RWPE1 (cell line): ENCODE measurements around the gene ME3.

Experiments
- CTCF ChIA-PET: fragments of 350-600 bp; sonication (Branson Sonifier 250); formaldehyde crosslinking; extraction: SDS; loops from one replicate; lab custom pipeline; 2021; lab: Yijun Ruan, JAX
- POLR2A ChIA-PET: fragments of 400-600 bp; formaldehyde crosslinking; extraction: SDS; loops from one replicate; lab custom pipeline; 2020; ENCODE audit warnings: antibody characterized with exemption; ENCODE audit not compliant: low non-redundant PET; lab: Yijun Ruan, JAX
- DNase-seq: peaks from one replicate; pipeline ENCODE4 v3.0.0; 2012; ENCODE audit warnings: low spot score
- H3K27ac ChIP-seq: fragments of 450-650 bp; 2 replicates; pipeline ENCODE4 v1.5.1; 2017
- TF ChIP-seq, protein P1 (sequence below): fragments of 450-650 bp; conservative IDR thresholded peaks from 2 replicates; pipeline ENCODE4 v1.5.1; 2017; ENCODE audit warnings: low read depth, mild to moderate bottlenecking

The ME3 gene

DNA sequence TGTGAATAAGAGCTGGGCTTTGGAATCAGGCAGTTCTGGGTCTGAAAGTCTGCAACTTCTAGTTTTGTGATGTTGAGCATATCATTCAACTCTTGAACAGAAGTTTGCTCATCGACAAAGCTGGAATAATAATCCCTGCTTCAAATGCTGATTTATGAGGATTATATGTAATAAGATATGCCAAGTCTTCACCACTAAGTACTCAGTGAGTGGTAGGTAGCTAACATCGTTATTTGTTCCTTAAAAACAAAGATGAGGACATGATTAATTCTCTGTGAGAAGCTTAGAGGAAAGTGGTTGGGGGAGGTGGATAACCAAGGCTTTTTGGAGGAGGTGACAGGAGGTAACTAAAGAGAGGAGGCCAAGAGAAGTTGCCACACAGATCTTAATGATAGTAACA lies 96.5 kb downstream of the ME3 start:
- no peak overlapping the region for H3K27ac ChIP-seq
- ChIA-PET POLR2A (interaction anchor here (0.6 kb wide), 1 partner anchor 52 kb away, joined by 3 read pairs; no protein-coding TSS in a partner anchor), CTCF (interaction anchor here (0.5 to 0.6 kb wide), 2 partner anchors 208 to 331 kb away, joined by 3 read pairs; no protein-coding TSS in a partner anchor)
- TF ChIP-seq, protein P1, sequence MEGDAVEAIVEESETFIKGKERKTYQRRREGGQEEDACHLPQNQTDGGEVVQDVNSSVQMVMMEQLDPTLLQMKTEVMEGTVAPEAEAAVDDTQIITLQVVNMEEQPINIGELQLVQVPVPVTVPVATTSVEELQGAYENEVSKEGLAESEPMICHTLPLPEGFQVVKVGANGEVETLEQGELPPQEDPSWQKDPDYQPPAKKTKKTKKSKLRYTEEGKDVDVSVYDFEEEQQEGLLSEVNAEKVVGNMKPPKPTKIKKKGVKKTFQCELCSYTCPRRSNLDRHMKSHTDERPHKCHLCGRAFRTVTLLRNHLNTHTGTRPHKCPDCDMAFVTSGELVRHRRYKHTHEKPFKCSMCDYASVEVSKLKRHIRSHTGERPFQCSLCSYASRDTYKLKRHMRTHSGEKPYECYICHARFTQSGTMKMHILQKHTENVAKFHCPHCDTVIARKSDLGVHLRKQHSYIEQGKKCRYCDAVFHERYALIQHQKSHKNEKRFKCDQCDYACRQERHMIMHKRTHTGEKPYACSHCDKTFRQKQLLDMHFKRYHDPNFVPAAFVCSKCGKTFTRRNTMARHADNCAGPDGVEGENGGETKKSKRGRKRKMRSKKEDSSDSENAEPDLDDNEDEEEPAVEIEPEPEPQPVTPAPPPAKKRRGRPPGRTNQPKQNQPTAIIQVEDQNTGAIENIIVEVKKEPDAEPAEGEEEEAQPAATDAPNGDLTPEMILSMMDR, result no peak
- no peak for DNase-seq

GRCh38 chr11:86575208-86575855 lies 97.1 kb downstream of the ME3 start:
- H3K27ac ChIP-seq, result no peak overlapping the region
- POLR2A ChIA-PET, result no interaction called here
- no peak for DNase-seq
- CTCF ChIA-PET, result interaction anchor here (0.6 kb wide), 1 partner anchor 330 kb away, joined by 3 read pairs; no protein-coding TSS in a partner anchor
- TF ChIP-seq, protein P1, result no peak

- TF ChIP-seq, protein P1, result no peak
- POLR2A ChIA-PET, result no interaction called here
- H3K27ac ChIP-seq, result no peak overlapping the region
- DNase-seq, result no peak
- CTCF ChIA-PET, result no interaction called here
These were observed 97.8 kb downstream of the ME3 start for GRCh38 chr11:86574493-86575207.

- TF ChIP-seq, protein P1, result no peak
- ChIA-PET POLR2A (no interaction called here), CTCF (interaction anchor here (0.6 kb wide), 1 partner anchor 322 kb away, joined by 5 read pairs; no protein-coding TSS in a partner anchor)
- H3K27ac ChIP-seq, result no peak overlapping the region
- DNase-seq, result no peak
These were observed 101.0 kb downstream of the ME3 start for GRCh38 chr11:86571273-86571948.

- TF ChIP-seq, protein P1, result no peak
- no peak overlapping the region for H3K27ac ChIP-seq
- CTCF ChIA-PET, result no interaction called here
- POLR2A ChIA-PET, result no interaction called here
- no peak for DNase-seq
These were observed 102.0 kb downstream of the ME3 start for GRCh38 chr11:86570451-86570850.

GRCh38 chr11:86570020-86570419 lies 102.4 kb downstream of the ME3 start:
- POLR2A ChIA-PET, result no interaction called here
- TF ChIP-seq, protein P1, result no peak
- no peak for DNase-seq
- no peak overlapping the region for H3K27ac ChIP-seq
- CTCF ChIA-PET, result interaction anchor here (0.5 to 0.9 kb wide), 2 partner anchors 38 to 227 kb away, joined by 3 read pairs; no protein-coding TSS in a partner anchor
